Measurements from ENCODE around the gene CCT6B.

CCT6B gene

DNA sequence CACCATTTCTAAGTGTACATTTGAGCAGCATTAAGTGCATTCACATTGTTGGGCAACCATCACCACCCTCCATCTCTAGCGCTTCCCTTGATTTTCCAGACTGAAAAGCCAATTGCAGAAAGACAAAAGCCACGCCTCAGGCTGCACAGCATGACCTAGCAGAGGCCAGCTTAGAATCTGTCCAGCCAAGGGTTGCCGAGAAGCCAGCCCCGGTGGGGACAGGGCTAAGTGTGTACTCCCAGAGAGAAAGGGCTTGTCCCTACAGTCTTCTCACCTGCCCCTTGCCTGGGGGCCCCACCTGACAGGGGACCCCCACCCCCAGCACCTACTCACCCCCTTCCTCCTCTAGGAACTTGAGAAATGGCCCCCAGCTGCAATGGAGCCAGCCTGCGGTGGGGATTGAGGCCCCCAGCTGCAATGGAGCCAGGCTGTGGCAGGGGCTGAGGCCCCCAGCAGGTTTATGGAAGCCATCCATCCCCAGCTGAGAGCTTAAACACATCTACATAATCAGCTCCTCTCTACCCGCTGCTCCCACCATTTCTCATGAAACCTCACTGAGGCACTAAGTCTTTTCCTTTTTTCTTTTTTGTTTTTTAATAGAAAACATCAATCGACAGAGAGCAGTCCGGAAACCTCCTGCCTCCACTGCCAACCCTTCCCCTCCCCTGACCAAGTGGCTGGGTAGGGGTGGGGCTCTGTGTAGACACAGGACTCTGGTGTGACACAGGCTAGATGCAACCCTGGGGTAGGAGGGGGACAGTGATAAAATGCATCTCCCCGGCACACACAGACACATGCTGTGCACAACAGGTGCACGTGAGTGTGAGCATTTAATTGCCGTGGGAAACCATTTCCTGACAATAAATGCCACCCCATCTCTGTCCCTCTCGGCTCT, 77.9 kb downstream of the CCT6B start:
- no peak for DNase-seq (ENCODE audit: low read depth)

- no peak for DNase-seq (ENCODE audit: low read depth)
Observed at GRCh38 chr17:34879146-34879545, 82.1 kb downstream of the CCT6B start.
